Measurements from ENCODE around the gene GSX2.

GRCh38 chr4:54076673-54077072, 23.3 kb upstream of the GSX2 start:
- TF ChIP-seq BHLHE40 (IDR thresholded peaks at IDR 0.05; ENCODE audit: borderline replicate concordance) (no peak), NFRKB (IDR thresholded peaks at IDR 0.05) (no peak), SUZ12 (IDR thresholded peaks at IDR 0.05) (no peak), SP1 (IDR thresholded peaks at IDR 0.05) (no peak), FOXM1 (IDR thresholded peaks at IDR 0.05; ENCODE audit: borderline replicate concordance) (no peak), HDGF (IDR thresholded peaks at IDR 0.05; ENCODE audit: borderline replicate concordance) (no peak), FOXK2 (IDR thresholded peaks at IDR 0.05) (no peak), TARDBP (IDR thresholded peaks at IDR 0.05) (no peak), FOXA1 (IDR thresholded peaks at IDR 0.05) (no peak), PKNOX1 (IDR thresholded peaks at IDR 0.05) (no peak), ZNF384 (IDR thresholded peaks at IDR 0.05) (no peak)

All from HEK293T (cell line).